GM12801 (cell line): ENCODE results near the gene SARM1.

ENCODE experiments used
- TF ChIP-seq, protein P1 (sequence below): IDR thresholded peaks from one replicate; pipeline ENCODE4 v1.5.1; 2011; ENCODE audit warnings: control low read depth; ENCODE audit not compliant: insufficient read length; ENCODE audit errors: extremely low read depth

SARM1 gene

DNA sequence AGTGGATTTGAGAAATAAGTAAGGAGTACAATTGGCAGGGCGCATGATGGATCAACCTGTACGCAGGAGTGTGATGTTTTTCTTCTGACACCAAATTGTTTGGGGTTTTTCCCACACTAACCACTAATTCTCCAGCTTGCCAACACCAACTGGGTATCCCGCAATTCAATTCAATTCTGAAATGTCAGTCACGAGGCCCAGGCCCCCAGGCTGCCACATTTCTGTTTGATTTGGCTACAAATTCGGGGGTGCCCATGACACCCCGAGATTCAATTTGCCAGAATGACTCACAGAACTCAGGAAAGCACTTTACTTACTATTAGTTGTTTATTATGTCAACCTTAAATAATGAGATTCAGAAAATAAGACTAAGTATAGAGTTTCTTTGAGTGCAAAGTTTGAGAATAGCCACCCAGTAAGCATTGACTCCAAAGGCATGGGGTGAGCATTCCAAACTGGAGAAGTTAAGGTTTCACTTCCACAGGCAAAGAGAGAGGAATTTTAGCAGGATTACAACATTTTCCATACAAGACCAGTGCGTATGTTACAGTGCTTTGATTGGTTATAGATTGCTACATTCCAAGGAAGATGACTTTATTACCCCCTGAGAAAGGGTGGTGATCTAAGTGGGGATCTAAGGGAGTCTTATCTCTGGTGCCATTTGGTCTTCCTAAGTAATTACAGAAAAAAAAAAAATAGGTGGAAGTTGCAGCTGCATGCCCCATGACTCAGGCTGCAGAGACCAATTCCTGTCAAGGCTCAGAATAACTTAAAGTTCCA, 23.0 kb downstream of the SARM1 start:
- TF ChIP-seq, protein P1, sequence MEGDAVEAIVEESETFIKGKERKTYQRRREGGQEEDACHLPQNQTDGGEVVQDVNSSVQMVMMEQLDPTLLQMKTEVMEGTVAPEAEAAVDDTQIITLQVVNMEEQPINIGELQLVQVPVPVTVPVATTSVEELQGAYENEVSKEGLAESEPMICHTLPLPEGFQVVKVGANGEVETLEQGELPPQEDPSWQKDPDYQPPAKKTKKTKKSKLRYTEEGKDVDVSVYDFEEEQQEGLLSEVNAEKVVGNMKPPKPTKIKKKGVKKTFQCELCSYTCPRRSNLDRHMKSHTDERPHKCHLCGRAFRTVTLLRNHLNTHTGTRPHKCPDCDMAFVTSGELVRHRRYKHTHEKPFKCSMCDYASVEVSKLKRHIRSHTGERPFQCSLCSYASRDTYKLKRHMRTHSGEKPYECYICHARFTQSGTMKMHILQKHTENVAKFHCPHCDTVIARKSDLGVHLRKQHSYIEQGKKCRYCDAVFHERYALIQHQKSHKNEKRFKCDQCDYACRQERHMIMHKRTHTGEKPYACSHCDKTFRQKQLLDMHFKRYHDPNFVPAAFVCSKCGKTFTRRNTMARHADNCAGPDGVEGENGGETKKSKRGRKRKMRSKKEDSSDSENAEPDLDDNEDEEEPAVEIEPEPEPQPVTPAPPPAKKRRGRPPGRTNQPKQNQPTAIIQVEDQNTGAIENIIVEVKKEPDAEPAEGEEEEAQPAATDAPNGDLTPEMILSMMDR = no peak

DNA sequence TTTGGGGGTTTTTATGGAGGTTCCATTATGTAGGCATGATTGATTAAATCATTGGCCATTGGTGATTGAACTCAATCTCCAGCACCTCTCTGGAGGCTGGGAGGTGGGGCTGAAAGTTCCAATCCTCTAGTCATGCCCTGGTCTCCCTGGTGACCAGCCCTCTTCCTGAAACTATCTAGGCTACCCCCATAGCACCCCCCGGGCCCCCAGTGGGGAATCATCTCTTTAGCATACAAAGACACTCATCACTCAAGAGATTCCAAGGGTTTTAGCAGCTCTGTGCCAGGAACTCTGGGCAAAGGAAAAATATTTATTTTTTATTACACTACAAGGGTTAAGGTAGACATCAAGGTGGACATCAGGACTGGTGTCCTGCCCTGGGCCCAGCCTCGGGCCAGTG, 23.9 kb downstream of the SARM1 start:
- TF ChIP-seq, protein P1 = no peak

DNA sequence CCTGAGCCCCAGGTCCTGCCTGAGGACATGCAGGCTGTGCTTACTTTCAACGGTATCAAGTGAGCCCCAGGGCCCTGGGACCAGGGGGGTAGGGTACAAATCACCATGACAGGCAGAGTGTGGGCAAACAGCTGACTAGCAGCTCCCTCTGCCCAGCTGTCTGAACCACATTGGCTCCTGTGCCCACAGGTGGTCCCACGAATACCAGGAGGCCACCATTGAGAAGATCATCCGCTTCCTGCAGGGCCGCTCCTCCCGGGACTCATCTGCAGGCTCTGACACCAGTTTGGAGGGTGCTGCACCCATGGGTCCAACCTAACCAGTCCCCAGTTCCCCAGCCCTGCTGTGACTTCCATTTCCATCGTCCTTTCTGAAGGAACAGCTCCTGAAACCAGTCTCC, 24.5 kb downstream of the SARM1 start:
- TF ChIP-seq, protein P1 = no peak

DNA sequence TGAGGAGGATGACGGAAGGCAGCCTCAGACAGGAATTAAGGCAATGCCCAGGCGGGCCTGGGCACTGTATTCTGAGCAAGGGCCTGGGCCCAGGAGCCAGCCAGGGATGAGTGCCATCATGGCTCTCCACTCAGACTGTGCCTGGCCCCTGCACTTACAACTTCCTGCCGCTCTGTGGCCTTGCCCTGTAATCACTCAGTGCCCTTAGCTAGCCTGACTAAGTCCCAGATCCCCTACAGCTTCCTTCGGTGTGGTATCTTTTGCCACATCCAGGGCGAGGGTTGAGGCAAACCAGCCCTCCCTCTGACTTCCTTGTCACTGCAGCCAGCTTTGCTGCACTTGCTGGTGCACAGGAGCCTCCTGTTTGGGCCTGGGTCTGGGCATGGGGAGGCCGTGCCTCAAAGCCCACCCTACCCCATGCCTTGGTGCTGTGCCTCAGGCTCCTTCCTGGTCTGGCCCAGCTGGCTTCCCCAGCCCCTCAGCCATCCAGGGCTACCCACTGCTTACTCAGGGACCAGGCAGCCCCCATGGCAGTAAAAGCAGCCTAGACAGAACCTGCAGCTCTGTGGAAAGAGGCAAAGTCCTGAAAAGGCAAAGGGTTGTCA, 25.2 kb downstream of the SARM1 start:
- TF ChIP-seq, protein P1 = no peak

DNA sequence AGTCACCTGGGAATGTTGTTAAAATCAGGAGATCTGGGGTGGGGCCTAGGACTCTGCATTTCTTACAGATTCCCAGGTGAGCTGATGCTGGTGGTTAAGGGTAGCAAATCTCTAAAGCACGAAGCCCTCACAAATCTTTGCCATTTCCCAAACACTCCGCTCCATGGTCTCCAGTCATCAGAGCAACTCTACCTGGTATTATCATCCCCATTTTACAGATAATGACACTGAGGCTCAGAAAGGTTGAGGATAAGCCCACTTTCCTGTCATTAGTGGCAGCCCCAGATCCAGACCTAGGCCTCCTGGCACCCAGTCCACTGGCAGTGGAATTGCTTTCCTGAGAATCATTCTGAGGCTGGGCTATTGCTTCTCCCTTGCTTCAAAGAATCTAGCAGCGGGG, 25.8 kb downstream of the SARM1 start:
- TF ChIP-seq, protein P1 = no peak

DNA sequence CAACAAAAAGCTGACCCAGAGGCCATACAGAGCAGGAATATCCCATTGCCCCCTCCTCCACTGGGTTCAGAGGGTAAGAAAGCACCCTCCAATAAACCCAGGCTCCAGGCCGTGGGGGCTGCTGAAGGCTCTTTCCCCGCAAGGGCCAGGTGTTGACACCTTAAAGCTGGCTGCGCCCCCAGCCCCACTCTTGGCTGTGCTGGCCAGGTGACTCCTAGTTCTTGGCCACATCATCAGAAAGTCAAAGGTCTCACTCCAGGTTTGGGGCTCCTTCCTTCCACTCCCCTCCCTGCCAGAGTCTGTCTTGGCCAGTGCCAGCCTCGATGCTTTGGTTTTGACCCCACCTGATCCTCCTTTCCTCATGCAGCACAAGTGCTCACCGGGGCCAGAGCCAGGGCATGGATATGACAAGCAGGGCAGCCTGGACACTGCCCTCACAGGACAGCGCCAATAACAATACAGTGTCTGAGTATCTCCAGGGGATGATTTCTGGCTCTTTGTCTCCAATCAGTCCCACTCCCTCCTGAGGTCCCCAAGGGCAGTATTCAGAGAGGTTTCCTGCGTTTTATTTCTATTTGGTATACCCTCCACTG, 26.3 kb downstream of the SARM1 start:
- TF ChIP-seq, protein P1 = no peak

DNA sequence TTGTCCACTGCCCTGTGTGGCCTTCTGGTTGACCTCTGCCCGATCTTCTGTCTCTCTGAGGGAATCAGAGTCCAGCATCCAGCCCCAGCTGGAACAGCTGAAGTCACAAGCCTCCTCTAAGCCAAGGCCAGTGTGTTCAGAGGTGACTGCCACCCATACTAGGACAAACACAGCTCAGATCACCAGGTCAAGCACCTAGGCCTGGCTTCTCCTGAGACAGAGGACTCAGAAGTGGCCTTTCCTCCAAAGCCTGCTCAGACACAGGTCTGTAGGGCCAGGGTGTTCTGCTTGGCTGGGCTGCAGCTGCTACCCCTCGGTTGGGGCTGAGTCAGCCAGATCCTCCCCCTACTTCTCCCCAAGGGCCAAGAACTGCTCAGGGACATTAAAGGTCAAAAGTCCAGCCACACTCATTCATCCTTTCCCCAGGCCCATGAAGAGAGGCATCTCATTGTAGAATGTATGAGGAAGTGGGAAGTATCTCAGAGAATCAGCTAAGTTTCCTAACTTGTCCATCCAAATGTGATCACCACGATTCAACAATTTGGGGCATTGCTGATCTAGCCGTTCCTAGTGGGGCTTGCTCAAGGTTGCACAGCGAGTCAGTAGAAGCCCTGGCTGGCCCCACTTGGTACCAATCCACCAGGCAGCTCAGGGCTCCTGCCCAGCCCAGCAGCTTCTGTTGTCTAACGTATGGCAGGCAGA, 26.9 kb downstream of the SARM1 start:
- TF ChIP-seq, protein P1 = no peak
